Posterior vena cava (tissue), 2 donors: ENCODE measurements around the gene GAS5. TPM values are rescaled to one million over a fixed set of nuclear protein-coding genes. Genes with fewer than 3 reads are reported as not detected.
"Not testable (repeated sequence)": the region's sequence is repeated elsewhere in the genome, so short reads cannot be mapped to it uniquely, and the experiment has no call there.

ENCODE experiments used
- DNase-seq: peaks from one replicate; pipeline ENCODE4 v3.0.0-alpha.2; 2020; ENCODE audit warnings: low spot score
- intact Hi-C, 2 donors: fragments of 100-400 bp; cut with DNase I; formaldehyde crosslinking; loops; one replicate each; pipeline versions ENCODE4 v1.14.1 to v1.14.2; 2022 to 2023
- total RNA-seq, 2 donors: library from RNA; stranded (reverse); fragmentation: NEBNext Ultra II Directional; extraction: Animal tissue kit (Norgen Biotek cat#: 25700); gene quantifications; one replicate each; pipeline ENCODE4 v1.2.1, GENCODE V29; 2021
- donor health status: DM: yes; HTN: yes; CAD: no.
- donor health status: DM: yes; HTN: yes; CAD: no.

GAS5 gene
- total RNA-seq, 2 donors from 2014 or later, result 185 to 193 TPM

DNA sequence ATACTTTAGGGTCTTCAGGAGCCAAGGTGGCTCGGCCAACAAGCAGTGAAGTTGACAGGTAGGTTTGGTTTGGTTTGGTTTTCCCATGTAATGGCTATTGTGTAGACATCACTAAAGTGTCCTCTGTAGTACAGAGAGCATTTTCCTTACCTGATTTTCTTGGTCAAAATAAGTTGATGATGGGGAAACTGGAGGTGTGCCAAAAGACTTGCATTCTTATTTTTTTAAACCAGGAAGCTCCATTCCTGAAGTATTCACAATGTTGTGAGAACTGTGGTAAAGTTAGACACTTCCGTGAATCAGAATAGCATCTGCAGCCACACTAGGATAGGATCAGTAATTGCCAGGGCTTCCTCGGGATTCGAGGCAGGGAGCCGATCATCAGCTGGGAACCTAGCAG lies 3.3 kb upstream of the GAS5 start:
- intact Hi-C loops, result loop anchor here in 1 of 2 donors (2.0 kb wide), 1 partner anchor 48 kb away; no protein-coding TSS in a partner anchor
- no peak for DNase-seq

DNA sequence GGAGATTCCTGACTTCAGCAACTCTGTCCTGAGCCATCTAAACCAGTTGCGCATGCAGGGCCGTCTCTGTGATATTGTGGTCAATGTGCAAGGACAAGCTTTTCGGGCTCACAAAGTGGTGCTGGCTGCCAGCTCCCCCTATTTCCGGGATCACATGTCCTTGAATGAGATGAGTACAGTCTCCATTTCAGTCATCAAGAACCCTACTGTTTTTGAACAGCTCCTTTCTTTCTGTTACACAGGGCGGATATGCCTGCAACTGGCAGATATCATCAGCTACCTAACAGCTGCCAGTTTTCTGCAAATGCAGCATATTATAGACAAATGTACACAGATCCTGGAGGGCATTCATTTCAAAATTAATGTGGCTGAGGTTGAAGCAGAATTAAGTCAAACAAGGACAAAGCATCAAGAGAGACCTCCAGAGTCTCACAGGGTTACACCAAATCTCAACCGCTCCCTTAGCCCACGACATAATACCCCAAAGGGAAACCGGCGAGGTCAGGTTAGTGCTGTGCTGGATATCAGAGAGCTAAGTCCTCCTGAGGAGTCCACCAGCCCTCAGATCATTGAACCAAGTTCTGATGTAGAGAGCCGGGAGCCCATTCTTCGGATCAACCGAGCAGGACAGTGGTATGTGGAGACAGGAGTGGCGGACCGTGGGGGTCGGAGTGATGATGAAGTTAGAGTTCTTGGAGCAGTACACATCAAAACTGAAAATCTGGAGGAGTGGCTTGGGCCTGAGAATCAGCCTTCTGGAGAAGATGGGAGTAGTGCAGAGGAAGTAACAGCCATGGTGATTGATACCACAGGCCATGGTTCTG lies 2.7 kb upstream of the GAS5 start:
- DNase-seq, result no peak
- intact Hi-C loops, result loop anchor here in 1 of 2 donors (2.0 kb wide), 1 partner anchor 48 kb away; no protein-coding TSS in a partner anchor

GRCh38 chr1:173869021-173869359 lies 1.2 kb upstream of the GAS5 start:
- no peak for DNase-seq
- intact Hi-C loops, result no loop called here

- DNase-seq, result peak; percentile 95
- intact Hi-C loops, result no loop called here
Measured at GRCh38 chr1:173868266-173869020, 654 bp upstream of the GAS5 start, which contains the start of gene ZBTB37. Gene ZBTB37, plus strand, starts transcription at chr1:173868380. Its CDS starts 1,846 bp downstream, at chr1:173870226.

GRCh38 chr1:173867141-173867752 lies 542 bp downstream of the GAS5 start:
- no peak for DNase-seq
- intact Hi-C loops, result no loop called here

DNA sequence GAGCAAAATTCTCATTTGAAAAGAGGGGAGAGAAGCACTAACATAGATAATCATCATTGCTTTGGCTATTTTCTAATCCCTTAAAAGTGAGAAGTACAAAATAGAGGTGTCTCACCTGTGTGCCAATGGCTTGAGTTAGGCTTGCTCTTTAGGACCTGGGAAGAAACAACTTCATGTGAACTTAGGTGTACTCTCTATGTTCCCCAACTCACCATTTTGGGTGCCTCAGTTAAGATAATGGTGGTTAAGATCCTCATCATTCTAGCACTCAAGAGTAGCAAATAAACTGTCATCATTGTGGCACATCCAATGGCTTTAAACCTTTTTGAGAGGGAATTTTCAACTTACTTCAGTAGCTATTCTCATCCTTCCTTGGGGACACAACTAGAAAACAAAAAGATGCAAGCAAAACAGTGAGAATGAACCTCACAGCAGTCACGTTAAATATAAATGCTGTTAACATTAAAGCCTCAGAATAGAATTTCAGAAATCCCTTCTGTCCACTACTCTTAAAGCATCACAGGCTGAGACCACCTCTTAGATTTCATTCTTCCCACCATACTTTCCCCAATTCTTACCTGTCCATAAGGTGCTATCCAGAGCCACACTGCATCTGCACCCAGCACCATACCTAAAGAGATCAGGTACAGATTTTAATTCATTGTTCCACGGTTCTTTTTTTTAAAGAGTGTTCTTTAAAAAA lies 1.2 kb downstream of the GAS5 start:
- intact Hi-C loops, result no loop called here
- DNase-seq, result no peak

DNA sequence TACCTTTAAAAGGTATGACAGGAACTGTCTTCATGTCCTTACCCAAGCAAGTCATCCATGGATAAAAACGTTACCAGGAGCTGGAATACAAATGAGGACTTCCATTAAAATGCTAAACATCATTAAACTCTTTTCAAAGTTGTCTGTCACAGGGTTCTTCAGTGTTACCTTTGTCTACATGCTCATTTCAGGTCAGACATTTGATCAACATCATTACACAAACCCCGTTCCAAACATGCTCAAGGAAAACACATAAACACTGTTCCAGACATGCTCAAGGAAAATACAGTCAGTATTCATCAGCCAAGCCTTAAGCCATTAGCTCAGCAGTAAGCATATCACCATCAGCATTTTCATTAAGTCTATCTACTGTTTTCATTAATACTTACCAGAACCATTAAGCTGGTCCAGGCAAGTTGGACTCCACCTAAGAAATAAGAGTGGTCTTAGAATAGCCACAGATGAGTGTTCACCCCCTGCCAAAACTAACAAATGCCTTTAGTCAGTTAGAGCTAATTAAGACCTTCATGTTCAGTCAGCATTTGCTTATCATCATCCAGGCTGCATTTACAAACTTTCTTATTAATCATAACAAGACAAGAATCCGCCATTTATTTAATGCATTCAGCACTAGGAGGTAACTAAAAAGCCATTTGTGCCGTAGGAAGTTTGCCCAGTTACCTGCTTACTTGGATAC lies 2.2 kb downstream of the GAS5 start:
- no peak for DNase-seq
- intact Hi-C loops, result no loop called here

DNA sequence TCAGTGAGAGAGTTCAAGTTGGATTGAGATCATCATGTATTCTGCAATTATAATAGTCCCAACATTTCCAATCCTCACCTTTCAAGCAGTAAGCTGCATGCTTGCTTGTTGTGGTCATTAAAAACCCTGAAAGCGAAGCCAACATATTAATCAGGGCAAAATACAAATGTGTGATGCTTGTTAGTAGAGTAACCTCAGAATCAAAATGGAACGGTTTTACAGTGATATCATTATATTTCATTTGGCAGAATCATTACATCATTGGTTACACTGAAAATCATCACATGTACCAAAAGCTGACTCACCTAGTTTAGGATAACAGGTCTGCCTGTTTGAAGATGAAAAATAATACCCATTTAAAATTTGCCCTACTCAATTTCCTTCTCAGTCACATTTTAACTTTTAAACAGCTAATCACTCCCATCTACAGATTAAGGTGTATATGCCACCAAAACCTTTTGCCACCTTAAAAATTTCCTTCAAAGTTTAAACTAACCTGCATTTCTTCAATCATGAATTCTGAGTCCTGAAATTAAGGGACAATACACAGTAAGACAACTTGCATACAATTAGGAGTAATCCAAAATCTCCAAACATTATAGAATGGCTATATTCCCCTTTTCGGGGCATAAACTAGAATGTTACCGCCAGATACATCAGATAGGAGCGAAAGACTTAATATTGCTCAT lies 3.5 kb downstream of the GAS5 start:
- DNase-seq, result no peak
- intact Hi-C loops, result no loop called here

DNA sequence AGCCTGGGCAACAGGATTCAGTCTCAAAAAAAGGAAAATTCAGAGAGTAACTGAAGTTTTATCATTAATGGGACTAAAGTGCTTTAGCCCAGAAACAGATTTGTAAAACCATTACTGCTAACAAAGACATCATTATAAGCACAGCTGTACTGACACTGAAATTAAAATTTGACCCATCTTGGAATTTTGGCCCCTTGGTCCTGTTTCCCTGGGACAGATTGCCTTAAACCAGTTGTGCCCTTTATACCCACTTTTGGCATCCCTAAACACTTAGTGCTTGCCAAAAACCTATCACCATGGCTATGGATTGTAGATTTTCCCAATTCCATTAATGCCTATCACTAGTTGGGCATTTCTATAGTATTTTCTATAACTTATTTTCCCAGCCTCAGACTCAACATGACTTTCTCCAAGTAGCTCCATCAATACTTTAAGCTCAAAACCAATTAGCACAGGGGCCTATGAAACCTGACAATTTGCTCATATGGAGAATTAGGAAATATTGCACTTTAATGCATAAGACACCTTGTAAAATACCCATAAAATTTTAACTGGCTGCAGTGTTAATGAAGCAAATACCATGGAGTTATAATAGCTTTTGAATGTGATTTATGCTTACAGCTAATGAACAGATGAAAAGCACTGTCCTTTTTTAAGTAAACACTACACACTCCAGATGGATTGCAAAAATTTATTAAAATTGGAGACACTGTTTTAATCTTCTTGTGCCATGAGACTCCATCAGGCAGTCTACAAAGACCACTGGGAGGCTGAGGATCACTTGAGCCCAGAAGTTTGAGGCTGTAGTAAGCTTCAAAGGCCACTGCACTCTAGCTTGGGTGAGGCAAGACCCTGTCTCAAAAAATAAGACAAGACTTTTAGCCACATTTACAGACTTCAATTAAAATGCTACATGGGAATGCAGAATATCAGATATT lies 4.3 kb downstream of the GAS5 start:
- intact Hi-C loops, result no loop called here
- DNase-seq, result no peak

DNA sequence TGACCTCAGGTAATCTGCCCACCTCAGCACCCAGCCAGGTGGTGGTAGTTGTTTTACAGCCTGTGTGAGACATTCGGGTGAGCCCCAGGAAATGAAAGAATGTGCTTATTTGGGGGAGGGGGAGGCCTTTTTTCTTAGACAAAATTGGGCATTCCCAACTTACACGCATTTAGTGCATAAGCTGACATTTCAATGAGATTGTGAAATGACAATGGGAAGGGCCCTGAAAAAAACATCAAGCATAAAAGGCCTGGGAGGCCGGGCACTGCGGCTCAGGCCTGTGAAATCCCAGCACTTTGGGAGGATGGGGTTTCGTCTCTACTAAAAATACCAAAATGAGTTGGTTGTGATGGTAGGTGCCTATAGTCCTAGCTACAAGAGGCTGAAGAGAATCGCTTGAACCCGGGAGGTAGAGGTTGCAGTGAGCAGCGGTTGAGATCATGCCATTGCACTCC lies 5.0 kb downstream of the GAS5 start:
- DNase-seq, result no peak

DNA sequence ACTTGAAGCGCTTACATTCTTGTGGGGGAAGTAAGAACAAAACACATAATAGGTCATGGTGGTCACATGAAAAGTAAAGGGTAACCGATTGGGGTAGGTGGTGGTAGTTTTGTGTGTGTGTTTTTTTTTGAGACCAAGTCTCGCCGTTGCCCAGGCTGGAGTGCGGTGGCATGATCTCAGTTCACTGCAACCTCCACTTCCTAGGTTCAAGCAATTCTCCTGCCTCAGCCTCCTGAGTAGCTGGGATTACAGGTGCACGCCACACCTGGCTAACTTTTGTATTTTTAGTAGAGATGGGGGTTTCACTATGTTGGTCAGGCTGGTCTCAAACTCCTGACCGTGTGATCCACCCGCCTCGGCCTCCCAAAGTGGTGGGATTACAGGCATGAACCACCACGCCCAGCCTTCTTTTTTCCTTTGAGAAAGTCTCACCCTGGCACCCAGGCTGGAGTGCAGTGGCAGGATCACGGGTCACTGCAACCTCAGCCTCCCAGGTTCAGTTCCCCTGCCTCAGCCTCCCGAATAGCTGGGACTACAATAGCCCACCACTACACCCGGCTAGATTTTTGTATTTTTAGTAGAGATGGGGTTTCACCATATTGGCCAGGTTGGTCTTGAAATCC lies 5.5 kb downstream of the GAS5 start:
- intact Hi-C loops, result not testable (repeated sequence)

More for the DNA sequence above, 5.0 kb downstream of the GAS5 start:
- intact Hi-C loops, result no loop called here

DNA sequence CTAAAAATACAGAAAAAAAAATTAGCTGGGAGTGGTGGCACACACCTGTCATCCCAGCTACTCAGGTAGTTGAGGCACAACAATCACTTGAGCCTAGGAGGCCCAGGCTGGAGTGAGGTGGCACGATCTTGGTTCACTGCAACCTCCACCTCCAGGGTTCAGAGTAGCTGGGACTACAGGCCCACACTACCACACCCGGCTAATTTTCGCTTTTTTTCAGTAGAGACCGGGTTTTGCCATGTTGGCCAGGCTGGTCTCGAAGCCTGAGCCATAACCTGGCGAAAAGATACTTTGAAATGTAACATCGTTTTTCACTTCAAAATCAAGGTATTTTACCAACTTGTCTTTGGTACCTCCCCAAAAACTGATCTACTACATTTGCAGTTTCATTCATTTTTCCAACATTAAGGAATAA lies 6.1 kb downstream of the GAS5 start:
- DNase-seq, result no peak
- intact Hi-C loops, result no loop called here

More for the DNA sequence above, 5.5 kb downstream of the GAS5 start:
- DNase-seq, result not testable (repeated sequence)

GRCh38 chr1:173860065-173860464 lies 7.7 kb downstream of the GAS5 start:
- no peak for DNase-seq
- intact Hi-C loops, result no loop called here

DNA sequence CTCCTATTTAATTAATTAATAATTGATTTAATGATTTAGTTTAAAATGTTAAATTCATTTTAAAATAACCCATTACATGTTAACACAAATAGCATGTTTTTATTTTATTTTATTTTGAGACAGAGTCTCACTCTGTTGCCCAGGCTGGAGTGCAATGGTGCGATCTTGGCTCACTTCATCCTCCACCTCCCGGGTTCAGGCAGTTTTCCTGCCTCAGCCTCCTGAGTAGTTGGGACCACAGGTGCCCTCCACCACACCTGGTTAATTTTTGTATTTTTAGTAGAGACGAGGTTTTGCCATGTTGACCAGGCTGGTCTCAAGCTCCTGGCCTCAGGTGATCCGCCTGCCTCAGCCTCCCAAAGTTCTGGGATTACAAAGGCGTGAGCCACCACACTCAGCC lies 8.2 kb downstream of the GAS5 start:
- intact Hi-C loops, result not testable (repeated sequence)

DNA sequence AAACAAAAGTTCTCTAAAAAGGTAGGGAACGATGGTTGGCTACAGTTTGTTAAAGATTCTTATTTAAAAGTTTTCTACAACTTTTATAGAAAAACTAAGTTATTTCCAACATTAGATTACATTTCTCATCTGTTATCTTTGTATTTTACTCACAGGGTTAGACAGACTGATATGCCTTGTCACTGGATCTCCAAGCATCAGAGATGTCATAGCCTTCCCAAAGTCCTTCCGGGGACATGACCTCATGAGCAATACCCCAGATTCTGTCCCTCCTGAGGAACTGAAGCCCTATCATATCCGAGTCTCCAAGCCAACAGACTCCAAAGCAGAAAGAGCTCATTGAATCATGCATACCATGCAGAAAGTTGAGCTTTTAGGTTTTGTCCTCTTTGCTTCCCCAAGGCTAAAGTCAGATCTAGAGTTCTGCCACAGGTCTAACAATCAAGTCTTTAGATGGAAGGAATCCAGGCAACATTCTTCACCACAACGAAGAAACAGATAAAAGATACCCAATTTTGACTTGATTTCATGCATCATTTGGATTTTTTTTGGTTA lies 10.3 kb downstream of the GAS5 start:
- intact Hi-C loops, result no loop called here
- no peak for DNase-seq

More for the DNA sequence above, 8.2 kb downstream of the GAS5 start:
- DNase-seq, result not testable (repeated sequence)

GRCh38 chr1:173856903-173857302 lies 10.9 kb downstream of the GAS5 start:
- DNase-seq, result no peak
- intact Hi-C loops, result no loop called here
